Cardiac septum (tissue), 1 donor: ENCODE data around the gene PIWIL1. TPM values are rescaled to one million over a fixed set of nuclear protein-coding genes. Genes with fewer than 3 reads are reported as not detected.

Source experiments
- DNase-seq: peaks from one replicate; pipeline ENCODE4 v3.0.0-alpha.2; 2020; ENCODE audit warnings: low spot score
- intact Hi-C: fragments of 100-400 bp; cut with DNase I; formaldehyde crosslinking; loops from one replicate; pipeline ENCODE4 v1.14.0; 2022
- total RNA-seq: library from RNA; stranded (reverse); fragmentation: NEBNext Ultra II Directional; extraction: Animal tissue kit (Norgen Biotek cat#: 25700); gene quantifications from one replicate; pipeline ENCODE4 v1.2.1, GENCODE V29; 2021
- donor health status: DM: no; HTN: no; CAD: no.

The PIWIL1 gene
- total RNA-seq, 1 donor from 2014 or later, result not detected

DNA sequence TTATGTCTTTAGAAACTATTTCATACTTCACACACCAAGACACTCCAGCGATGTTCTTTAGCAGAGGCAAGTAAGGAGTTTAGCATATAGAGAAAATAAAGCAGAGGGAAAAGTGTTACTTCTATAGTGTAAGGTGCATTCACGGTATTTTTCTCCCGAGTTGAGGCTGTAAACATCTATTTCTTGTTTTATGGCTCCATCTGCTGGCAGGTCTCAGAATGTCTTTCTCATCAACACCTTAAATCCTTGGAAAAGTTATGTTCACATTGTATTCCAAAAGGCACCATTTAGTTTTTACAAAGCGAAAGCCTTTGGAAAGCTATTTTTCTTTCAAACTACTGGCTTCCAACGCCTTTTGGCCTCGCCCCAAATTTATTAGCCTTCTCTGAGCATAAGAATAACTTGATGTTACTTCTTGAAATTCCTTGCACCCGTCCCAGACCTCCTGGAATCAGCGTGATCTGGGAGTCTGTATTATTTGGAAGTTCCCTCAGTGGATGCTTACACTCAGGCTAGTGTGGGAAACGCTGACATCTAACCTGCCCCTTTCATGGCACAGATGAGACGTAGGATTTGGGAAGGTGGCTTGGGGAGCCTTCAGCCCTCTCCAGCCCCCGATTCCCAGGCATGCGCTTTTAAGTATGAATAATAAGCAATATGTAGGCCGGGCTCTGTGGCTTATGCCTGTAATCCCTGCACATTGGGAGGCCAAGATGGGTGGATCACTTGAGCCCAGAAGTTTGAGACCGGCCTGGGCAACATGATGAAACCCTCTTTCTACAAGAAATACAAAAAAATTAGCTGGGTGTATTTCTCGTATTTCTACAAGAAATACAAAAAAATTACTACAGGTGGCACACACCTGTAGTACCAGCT lies 1.9 kb upstream of the PIWIL1 start:
- DNase-seq, result no peak
- intact Hi-C loops, result loop anchor here (2.0 kb wide), 1 partner anchor 287 kb away; no protein-coding TSS in a partner anchor

DNA sequence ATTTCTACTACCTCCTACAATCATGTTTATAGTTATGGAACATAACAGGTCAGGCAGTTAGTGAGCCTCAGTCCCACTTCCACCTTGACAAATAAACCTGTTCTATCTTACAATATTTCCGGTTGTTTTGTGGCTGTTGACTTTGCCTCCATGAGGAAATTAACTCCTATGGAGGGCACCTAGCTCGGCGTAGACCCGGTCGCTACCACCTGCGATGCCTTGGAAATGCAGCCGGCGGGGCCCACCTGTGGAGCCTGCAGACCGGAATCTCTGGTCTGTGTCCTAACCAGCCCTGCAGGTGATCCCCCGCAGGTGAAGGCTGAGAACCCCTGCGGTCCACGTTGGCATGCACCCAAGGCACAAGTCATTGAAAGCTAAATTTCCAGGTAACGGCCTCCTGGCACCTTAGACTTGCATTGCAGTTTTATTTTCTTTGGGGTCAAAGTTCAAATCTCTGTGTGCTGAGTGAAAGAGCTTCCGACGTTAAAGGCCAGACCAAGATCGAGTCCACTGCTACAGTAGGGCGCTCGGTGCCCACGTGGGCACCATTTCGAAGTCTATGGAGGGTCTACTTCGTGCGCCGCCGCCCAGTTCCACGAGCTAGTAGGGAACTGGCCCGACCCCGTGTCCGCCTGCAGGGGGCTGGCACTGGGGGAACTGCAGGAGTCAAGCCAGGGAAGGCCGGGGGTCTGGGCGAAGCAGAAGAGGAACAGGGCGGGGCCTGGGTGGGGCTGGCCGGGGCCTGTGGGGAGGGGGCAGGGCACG lies 782 bp upstream of the PIWIL1 start:
- DNase-seq, result no peak
- intact Hi-C loops, result no loop called here

DNA sequence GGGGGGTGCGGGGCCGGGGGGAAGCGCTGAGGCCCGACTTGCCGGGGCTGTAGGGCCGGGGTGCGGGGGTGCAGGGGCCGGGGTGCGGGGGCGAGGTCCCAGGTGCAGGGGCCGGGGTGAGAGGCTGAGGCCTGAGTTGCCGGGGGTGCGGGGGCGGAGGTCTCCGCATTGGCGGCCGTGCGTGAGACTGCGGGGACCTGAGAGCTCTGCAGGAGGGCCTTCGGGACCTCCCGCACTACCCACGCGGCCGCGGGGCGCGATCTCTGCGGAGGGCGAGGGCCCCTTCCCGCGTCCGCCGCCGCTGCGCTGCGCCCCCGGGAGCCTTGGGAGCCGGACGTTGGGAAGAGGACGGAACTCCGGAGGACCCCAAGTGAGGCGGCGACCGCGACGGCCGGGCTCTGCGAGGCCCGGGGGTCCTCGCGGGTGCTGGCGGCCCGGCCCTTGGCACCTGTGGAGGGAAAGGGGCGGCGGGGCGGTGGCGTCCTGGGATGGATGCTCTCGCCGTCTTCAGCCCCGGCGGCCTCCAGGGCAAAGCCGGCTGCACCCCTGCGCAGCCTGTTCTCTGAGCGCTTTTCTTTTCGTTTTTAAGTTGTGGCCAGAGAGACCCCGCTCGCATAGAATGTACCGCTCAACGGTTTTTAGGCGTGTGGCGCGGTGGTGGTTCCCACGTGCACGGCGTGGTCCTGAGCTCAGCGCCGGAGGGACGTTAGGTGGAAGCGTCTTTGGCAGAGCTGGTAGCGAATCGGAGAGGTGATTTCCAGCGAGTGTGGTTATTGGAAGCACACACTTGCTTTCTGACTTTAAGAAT lies 1.3 kb downstream of the PIWIL1 start:
- intact Hi-C loops, result no loop called here
- DNase-seq, result no peak

DNA sequence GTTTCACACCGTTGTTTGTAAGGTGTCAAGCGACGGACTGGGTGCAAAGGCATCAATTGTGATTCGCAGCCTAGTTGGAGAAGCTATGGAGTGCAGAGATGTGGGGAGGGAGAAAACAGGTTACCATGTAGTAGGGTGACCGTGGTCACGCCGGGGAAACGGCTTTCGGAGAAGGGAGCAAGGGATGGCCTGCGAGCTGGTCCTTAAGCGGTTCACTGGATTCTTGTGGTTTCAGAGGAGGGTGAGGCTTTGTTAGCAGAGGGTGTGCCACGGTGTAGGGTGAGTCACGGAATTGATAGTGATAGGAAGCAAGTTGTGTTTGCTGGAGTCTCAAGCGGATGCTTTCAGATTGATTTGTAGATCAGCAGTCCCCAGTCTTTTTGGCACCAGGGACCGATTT lies 2.3 kb downstream of the PIWIL1 start:
- no peak for DNase-seq
- intact Hi-C loops, result no loop called here

DNA sequence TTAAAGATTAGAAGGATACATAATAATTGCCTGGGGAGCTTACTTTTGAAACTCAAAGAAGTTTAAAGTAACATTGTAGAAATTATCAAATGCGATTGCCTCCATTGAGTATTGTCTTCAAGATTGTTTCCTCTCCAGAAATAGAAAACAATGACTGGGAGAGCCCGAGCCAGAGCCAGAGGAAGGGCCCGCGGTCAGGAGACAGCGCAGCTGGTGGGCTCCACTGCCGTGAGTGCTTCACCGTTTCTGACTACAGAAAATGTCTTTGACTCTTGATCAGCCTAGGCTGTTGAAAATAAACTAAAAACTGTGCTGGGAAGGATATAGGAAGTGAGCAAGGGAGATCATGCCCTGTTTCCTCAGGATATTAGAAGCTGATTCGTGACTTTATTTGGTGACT lies 4.8 kb downstream of the PIWIL1 start:
- DNase-seq, result no peak
- intact Hi-C loops, result no loop called here

DNA sequence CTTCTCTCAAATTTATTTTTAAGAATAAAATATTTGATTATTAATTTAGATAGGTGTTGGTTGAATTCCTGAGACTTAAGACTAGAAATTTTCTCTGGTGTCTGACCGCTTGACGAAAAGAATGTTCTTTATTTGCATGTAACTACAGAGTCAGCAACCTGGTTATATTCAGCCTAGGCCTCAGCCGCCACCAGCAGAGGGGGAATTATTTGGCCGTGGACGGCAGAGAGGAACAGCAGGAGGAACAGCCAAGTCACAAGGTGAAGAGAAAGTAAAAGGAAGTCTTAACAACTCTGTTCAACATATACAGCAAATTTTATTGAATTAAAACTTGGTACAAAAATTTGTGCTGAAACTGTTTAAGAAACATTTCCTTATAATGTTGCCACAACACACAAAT lies 5.2 kb downstream of the PIWIL1 start:
- intact Hi-C loops, result no loop called here
- no peak for DNase-seq

DNA sequence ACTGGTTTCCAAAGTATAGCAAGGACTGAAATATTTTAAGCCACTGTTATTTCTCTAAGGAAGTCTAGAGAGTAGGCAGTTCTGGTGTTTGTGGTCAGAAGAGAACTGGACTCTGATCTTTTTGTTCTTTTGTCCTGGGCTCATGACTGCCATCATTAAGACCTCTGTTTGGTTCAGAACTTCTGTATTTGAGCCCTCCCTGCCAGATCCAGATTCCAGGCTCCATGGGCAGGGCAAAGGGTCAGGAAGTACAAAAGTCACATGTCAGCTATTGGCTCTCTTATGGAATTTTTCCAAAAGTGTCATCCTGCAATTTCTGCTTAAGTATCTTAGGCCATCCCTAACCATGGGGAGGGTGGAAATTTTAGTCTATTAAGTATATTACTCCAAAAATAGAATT lies 6.8 kb downstream of the PIWIL1 start:
- no peak for DNase-seq
- intact Hi-C loops, result no loop called here

DNA sequence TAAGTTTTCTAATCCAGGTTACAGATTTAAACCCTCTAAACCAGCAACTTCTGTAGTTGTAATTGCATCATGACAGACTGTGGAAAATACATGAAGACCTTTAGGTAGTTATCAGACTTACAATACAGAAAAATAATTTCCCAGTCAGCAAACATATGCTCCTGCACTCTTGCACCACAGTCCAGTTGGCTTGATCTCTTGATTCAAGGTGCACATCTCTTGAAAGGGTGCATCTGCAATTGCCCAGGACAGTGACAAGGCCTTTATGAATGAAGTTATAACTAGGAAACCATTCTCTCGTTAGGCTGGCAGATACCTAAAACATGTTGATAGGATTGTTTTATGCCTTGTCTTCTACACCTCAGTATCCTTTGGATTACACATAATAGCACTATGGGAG lies 7.6 kb downstream of the PIWIL1 start:
- no peak for DNase-seq

DNA sequence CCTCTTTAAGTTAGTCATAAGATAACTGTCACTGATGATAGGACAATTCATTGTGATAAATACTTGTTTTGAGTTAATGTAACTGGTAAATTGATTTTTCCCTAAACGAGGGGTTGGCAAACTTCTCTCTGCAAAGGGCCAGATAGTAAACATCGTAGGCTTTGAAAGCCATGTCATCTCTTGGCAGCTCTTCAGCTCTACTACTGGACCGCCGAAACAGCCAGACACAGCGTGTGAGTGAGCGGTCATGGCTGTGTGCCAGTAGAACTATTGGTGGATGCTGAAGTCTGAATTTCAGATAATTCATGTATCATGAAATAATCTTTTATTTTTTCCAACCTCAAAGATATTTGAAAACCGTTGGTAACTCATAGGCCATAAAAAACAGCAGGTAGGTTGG lies 9.9 kb downstream of the PIWIL1 start:
- intact Hi-C loops, result no loop called here
- no peak for DNase-seq

More for the DNA sequence above, 7.6 kb downstream of the PIWIL1 start:
- intact Hi-C loops, result no loop called here

DNA sequence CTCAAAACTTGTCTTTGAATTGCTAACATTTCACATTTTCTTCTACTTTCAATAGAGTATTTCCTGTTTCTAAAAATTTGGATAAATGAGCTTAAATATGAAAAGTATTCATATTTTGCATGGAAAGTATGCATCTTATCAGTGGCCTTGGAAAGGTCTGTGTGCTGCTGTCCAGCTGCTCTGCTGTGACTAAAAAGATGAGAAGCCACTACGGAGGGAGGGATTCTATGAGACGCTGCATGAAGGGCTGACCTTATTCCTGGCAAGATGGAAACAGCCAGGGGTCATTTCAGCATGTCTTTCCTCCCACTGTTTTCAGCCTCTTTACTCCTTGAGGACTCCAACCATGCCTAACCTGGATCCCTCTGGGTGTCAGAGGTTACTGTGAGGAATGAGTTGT lies 13.0 kb downstream of the PIWIL1 start:
- intact Hi-C loops, result no loop called here
- no peak for DNase-seq

DNA sequence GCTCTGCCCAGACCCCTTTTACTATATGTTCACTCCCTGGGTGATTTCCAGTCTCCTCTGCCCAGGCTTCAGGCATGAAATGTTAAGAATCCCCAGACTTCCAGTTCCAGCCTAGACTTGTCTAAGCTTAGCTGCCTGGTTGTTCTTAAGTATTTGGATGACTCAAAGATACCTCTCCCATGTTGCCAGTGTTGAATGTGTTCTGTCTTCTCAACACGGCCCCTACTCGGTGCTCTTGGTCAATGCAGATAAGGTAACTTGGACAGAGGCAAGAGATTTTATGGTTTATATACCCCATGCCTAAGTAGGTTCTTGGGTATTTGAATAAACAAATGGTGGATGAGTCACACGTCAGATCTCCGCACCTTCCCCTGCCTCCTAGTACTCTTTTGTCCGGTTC lies 13.6 kb downstream of the PIWIL1 start:
- intact Hi-C loops, result no loop called here

DNA sequence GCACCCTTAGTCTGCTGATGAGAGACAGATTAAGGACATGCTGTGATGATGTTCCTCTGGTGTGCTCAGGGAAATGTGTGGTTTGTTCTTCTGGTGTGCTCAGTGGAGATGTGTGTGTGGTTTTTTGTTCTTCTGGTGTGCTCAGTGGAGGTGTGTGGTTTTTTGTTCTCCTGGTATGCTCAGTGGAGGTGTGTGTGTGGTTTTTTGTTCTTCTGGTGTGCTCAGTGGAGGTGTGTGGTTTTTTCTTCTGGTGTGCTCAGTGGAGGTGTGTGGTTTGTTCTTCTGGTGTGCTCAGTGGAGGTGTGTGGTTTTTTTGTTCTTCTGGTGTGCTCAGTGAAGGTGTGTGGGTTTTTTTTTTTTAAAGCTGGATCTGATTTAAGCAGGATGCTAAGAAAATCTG lies 15.4 kb downstream of the PIWIL1 start:
- intact Hi-C loops, result no loop called here
- DNase-seq, result no peak

More for the DNA sequence above, 13.6 kb downstream of the PIWIL1 start:
- no peak for DNase-seq

DNA sequence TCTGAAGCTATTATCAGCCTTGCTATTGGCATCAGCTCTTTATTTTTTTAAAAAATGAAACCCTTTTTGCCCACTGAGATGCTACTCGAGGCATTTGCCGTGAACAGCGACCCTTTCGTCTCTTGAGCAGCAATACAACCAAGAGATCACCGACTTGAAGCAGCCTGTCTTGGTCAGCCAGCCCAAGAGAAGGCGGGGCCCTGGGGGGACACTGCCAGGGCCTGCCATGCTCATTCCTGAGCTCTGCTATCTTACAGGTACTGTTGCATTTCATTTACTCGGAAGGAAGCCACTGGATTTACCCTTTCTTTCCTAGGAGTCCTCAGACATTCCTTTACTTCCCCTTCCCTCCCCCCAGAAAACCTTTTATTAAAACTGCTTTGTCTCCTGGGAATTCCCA lies 16.7 kb downstream of the PIWIL1 start:
- intact Hi-C loops, result no loop called here
- no peak for DNase-seq

DNA sequence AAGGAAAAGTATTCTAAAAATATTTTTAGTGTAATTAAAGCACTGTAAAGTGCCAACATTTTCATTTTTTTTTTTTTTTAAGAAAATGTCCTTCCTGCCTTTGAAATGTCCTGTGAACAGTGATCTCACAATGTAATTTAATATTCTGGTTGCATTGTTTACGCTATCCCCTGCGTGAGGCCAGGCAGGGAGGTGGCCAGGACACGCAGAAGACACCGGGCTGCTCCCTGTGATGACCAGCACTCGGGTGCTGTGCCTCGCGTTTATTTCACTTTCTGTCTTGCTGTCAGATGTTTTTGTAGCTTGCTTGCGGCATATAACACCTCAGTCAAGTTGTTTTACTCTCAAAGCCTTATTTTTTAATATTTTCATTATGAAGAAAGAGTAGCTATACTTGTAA lies 18.5 kb downstream of the PIWIL1 start:
- intact Hi-C loops, result no loop called here
- DNase-seq, result no peak

DNA sequence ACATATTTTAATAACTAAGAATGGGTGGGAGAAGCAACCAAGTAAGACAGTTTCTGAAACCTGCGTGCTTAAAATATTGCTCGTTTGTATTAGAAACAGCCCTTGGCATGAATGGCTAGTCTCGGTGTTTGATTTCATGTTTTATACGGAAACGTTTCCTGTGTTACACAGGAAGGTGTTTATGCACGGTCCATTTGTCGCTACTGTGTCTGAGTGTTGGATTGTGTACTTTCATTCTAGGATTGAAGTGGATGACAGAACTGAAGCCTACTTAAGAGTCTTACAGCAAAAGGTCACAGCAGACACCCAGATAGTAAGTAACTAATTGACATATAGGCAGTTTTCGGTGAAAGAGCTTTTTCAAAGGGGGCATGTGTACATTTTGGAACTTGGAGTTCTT lies 19.6 kb downstream of the PIWIL1 start:
- intact Hi-C loops, result no loop called here
- no peak for DNase-seq

DNA sequence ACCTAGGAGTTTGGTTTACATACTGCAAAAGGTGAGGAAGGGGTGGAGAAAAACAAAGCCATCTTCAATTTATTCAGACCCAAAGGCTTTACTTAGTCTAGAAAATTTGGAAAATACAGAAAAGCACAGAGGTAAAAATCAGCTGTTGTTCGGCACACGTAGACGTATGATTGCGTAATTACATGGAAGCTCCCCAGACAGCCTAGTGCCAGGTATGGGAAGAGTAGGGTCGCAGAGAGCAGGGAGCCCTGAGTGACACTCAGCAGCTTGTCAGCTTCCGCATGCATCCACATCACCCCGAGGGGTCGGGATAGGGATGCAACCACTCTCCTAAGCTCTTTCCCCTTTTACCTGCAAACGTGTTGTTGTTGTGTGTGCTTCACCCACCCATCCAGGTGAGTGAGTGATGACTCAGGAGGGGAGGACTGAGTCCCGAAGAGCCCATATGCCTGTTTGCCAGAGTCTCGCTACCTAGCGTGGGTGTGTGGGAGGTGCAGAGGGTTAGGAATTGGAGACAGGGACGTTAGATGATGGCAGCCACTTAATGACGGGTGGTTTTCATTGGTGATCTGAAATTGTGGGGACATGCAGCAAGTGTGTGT lies 20.1 kb downstream of the PIWIL1 start:
- intact Hi-C loops, result no loop called here
- DNase-seq, result no peak

DNA sequence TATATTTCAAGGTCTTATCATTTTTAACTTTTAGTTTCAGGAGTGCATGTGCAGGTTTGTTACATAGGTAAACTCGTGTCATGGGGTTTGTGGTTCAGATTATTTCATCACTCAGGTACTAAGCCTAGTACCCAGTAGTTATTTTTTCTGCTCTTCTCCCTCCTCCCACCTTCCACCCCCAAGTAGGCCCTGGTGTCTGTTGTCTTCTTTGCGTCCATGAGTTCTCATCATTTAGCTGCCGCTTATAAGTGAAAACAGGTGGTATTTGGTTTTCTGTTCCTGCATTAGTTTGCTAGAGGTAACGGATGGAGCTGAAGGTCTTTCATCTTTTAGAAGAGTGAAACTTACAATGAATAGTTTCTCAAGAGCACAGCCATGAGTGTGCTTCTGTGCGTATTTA lies 24.4 kb downstream of the PIWIL1 start:
- DNase-seq, result no peak
- intact Hi-C loops, result no loop called here

DNA sequence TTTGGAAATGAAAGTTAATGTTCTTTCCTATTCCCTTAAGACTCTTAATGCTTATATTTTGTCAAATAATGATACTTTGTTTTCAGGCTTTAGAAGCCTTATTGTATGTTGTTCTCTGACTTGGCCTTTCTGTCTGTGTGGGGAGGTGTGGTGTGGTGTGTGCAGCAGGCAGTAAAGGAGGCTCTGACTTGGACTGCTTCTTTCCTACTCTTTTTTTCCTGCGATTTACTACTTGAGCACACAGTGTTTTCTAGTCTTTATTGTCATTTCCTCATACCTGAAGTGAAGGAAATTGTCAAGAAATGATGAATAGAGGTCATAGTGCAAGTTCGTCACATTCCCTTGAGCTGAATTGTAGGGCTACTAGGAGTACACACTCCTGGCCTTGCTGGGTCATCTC lies 26.9 kb downstream of the PIWIL1 start:
- intact Hi-C loops, result no loop called here
- no peak for DNase-seq

DNA sequence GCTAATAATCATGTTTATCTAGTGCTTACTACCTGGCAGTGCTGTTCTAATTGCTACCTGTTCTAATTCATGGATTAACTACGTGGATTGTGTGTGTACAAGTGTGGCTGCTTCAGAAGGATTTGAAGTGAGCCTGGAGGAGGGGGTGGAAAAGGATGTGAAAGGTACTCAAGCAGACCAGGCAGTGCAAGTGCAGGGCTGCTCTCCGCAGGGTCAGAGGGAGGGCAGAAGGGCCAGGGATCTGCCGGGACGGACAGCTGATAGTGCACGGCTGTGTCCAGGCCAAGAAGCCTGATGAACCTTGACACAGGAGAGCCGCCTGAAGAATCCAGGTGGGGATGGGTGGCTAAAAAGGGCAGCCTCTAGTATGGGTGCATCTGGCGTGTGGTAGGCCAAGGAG lies 28.5 kb downstream of the PIWIL1 start:
- no peak for DNase-seq

DNA sequence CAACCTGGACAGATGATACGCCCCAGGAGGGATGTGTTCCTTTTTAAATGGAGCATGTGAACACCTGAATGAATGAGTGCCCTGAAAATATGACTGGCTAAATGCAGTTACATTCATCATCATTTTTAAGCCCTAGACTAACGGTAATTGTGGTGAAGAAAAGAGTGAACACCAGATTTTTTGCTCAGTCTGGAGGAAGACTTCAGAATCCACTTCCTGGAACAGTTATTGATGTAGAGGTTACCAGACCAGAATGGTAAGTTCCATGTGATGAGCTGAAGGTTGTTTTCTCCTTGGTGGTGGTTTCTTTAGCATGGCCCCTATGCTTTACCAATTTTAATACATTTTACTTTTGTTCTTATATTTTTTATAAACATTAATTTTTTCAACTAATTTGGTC lies 29.3 kb downstream of the PIWIL1 start:
- intact Hi-C loops, result no loop called here
- no peak for DNase-seq

More for the DNA sequence above, 28.5 kb downstream of the PIWIL1 start:
- intact Hi-C loops, result no loop called here
